ENCODE data around the gene TMPRSS13. TPM values are rescaled to one million over a fixed set of nuclear protein-coding genes. Genes with fewer than 3 reads are reported as not detected.

Gene TMPRSS13
- total RNA-seq, 1 donor from 2014 or later = 6.9 TPM

- TF ChIP-seq CTCF (conservative IDR thresholded peaks at IDR 0.05) = no peak
- Mint-ChIP-seq H3K9me3 (no peaks in the 10 kb centered on the region), H3K36me3 (no peaks in the 10 kb centered on the region), H3K4me3 (no peak overlapping the region), H3K27ac (no peak overlapping the region), H3K4me1 (ENCODE audit: unreplicated experiment) (no peaks in the 10 kb centered on the region), H3K27me3 (peaks cover 4% of the 10 kb centered on the region)
- no peak for DNase-seq (ENCODE audit: extremely low spot score, unreplicated experiment)
Observed at GRCh38 chr11:117901601-117902000, 27.6 kb downstream of the TMPRSS13 start.

GRCh38 chr11:117900720-117901440, 28.3 kb downstream of the TMPRSS13 start:
- H3K27ac Mint-ChIP-seq = no peak overlapping the region
- no peak overlapping the region for H3K4me3 Mint-ChIP-seq
- no peaks in the 10 kb centered on the region for H3K9me3 Mint-ChIP-seq
- H3K27me3 Mint-ChIP-seq = peaks cover 4% of the 10 kb centered on the region
- H3K36me3 Mint-ChIP-seq = no peaks in the 10 kb centered on the region
- no peak for DNase-seq (ENCODE audit: extremely low spot score, unreplicated experiment)
- no peaks in the 10 kb centered on the region for H3K4me1 Mint-ChIP-seq (ENCODE audit: unreplicated experiment)
- TF ChIP-seq CTCF (conservative IDR thresholded peaks at IDR 0.05) = no peak

DNA sequence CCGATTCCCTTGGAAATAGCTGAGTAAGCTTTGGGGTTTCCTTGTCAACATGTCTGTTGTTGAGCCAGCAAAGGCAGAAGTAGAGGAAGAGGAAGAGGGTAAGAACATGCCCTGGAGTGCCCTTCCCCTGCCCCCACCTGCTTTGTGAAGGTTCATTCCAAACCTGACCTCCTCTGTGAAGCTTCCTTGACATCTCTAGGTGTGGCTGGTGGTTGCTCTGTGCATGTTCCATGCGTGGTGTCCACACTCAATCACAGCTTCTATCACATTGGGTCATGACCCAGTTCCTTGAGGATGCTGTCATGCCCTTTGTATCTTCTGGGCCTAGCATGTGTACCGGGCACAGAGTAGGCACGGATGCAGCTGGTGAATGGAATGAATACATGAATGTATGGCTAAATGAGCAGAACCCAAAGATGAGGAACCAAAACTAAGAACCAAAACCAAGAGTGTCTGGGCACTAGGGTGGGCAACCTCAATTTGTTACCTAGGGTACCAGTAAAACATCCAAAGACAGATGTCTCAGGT, 29.0 kb downstream of the TMPRSS13 start:
- no peak for TF ChIP-seq CTCF (conservative IDR thresholded peaks at IDR 0.05)
- Mint-ChIP-seq H3K36me3 (no peaks in the 10 kb centered on the region), H3K27me3 (peaks cover 4% of the 10 kb centered on the region), H3K27ac (no peak overlapping the region), H3K4me3 (no peak overlapping the region), H3K4me1 (ENCODE audit: unreplicated experiment) (no peaks in the 10 kb centered on the region), H3K9me3 (no peaks in the 10 kb centered on the region)
- no peak for DNase-seq (ENCODE audit: extremely low spot score, unreplicated experiment)

GRCh38 chr11:117898059-117898458, 31.1 kb downstream of the TMPRSS13 start:
- no peak for DNase-seq (ENCODE audit: extremely low spot score, unreplicated experiment)
- no peaks in the 10 kb centered on the region for H3K36me3 Mint-ChIP-seq

DNA sequence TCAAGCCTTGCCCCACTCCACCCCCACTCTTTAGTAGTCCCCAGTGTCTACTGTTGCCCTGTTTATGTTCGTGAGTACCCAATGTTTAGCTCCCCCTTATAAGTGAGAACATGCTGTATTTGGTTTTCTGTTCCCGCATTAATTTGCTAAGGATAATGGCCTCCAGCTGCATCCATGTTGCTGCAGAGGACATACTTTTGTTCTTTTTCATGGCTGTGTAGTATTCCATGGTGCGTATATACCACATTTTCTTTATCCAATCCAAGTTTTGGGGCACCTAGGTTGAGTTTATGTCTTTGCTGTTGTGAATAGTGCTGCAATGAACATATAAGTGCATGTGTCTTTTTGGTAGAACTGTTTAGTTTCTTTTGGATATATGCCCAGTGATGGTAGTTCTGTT, 36.6 kb downstream of the TMPRSS13 start:
- Mint-ChIP-seq H3K4me3 (no peak overlapping the region), H3K27ac (no peak overlapping the region), H3K27me3 (peaks cover 6% of the 10 kb centered on the region), H3K4me1 (ENCODE audit: unreplicated experiment) (peaks cover 6% of the 10 kb centered on the region), H3K36me3 (no peaks in the 10 kb centered on the region), H3K9me3 (no peaks in the 10 kb centered on the region)
- TF ChIP-seq CTCF (conservative IDR thresholded peaks at IDR 0.05) = no peak
- DNase-seq (ENCODE audit: extremely low spot score, unreplicated experiment) = no peak

More at GRCh38 chr11:117898059-117898458, 31.1 kb downstream of the TMPRSS13 start:
- no peaks in the 10 kb centered on the region for H3K4me1 Mint-ChIP-seq (ENCODE audit: unreplicated experiment)
- H3K4me3 Mint-ChIP-seq = no peak overlapping the region
- no peak overlapping the region for H3K27ac Mint-ChIP-seq
- no peak for TF ChIP-seq CTCF (conservative IDR thresholded peaks at IDR 0.05)
- no peaks in the 10 kb centered on the region for H3K9me3 Mint-ChIP-seq
- H3K27me3 Mint-ChIP-seq = peaks cover 4% of the 10 kb centered on the region
